Hepatic stellate cell (primary cell): ENCODE data around the gene HNRNPM.
A peak's percentile ranks its signal among the peaks of the same experiment; 100 is the strongest.

ENCODE experiments used
- DNase-seq: peaks from one replicate; pipeline ENCODE4 v3.0.0; 2011; ENCODE audit warnings: low spot score

Gene HNRNPM

GRCh38 chr19:8487137-8487851, 42.5 kb downstream of the HNRNPM start:
- DNase-seq: no peak

- no peak for DNase-seq
Measured at GRCh38 chr19:8488365-8488764, 43.6 kb downstream of the HNRNPM start.

- DNase-seq: no peak
Measured at GRCh38 chr19:8489561-8490394, 45.0 kb downstream of the HNRNPM start.

- no peak for DNase-seq
Measured at GRCh38 chr19:8490395-8490760, 45.6 kb downstream of the HNRNPM start.

GRCh38 chr19:8490873-8491272, 46.1 kb downstream of the HNRNPM start:
- DNase-seq: no peak

- no peak for DNase-seq
Measured at GRCh38 chr19:8491574-8491973, 46.8 kb downstream of the HNRNPM start.

GRCh38 chr19:8494158-8494557, 49.4 kb downstream of the HNRNPM start:
- no peak for DNase-seq

GRCh38 chr19:8498295-8498694, 53.5 kb downstream of the HNRNPM start:
- no peak for DNase-seq

- no peak for DNase-seq
Measured at GRCh38 chr19:8499048-8499833, 54.5 kb downstream of the HNRNPM start.

GRCh38 chr19:8500158-8500557, 55.4 kb downstream of the HNRNPM start:
- DNase-seq: no peak

- no peak for DNase-seq
Measured at GRCh38 chr19:8501516-8501915, 56.7 kb downstream of the HNRNPM start.

- DNase-seq: no peak
Measured at GRCh38 chr19:8501981-8502380, 57.2 kb downstream of the HNRNPM start.

GRCh38 chr19:8503510-8503909, 58.7 kb downstream of the HNRNPM start:
- no peak for DNase-seq

- DNase-seq: no peak
Measured at GRCh38 chr19:8504171-8504570, 59.4 kb downstream of the HNRNPM start.

GRCh38 chr19:8504919-8505318, 60.1 kb downstream of the HNRNPM start:
- no peak for DNase-seq

GRCh38 chr19:8505680-8506401, 61.1 kb downstream of the HNRNPM start:
- DNase-seq: peak; percentile 93

- DNase-seq: no peak
Measured at GRCh38 chr19:8506402-8506957, 61.7 kb downstream of the HNRNPM start.

GRCh38 chr19:8510589-8511115, 65.9 kb downstream of the HNRNPM start:
- DNase-seq: no peak

- DNase-seq: no peak
Measured at GRCh38 chr19:8511573-8512101, 66.9 kb downstream of the HNRNPM start.

GRCh38 chr19:8512115-8512967, 67.6 kb downstream of the HNRNPM start:
- no peak for DNase-seq
